Measurements from ENCODE around the gene APOD.
A peak's percentile ranks its signal among the peaks of the same experiment; 100 is the strongest.
"Not testable (repeated sequence)": the region's sequence is repeated elsewhere in the genome, so short reads cannot be mapped to it uniquely, and the experiment has no call there.

APOD gene

GRCh38 chr3:195617134-195617533, 33.4 kb upstream of the APOD start:
- not testable (repeated sequence) for H3K36me3 ChIP-seq (ENCODE audit: control insufficient read depth in 1 of 2, insufficient read depth in 2 of 2, low read length in 2 of 2); H3K9ac ChIP-seq (ENCODE audit: low read depth in 1 of 2, low read length in 2 of 2); H3K27ac ChIP-seq (ENCODE audit: low read depth, low read length); H3K9me3 ChIP-seq (ENCODE audit: control insufficient read depth in 1 of 2, low read length in 2 of 2); H3K27me3 ChIP-seq (ENCODE audit: control insufficient read depth in 1 of 2, insufficient read depth in 2 of 2, low read length in 2 of 2)
- Histone ChIP-seq H3K4me1 (ENCODE audit: control insufficient read depth in 1 of 2, insufficient read depth in 2 of 2, low read length in 2 of 2) (peaks cover 4 to 15% of the 10 kb centered on the region in 2 donors), H3K4me3 (ENCODE audit: low read depth in 1 of 2, low read length in 2 of 2) (peak overlapping the region in 1 of 2 donors; percentile 43)

GRCh38 chr3:195616681-195617080, 32.9 kb upstream of the APOD start:
- Histone ChIP-seq H3K27ac (ENCODE audit: low read depth, low read length) (no peak overlapping the region), H3K4me1 (ENCODE audit: control insufficient read depth in 1 of 2, insufficient read depth in 2 of 2, low read length in 2 of 2) (peaks cover 4 to 15% of the 10 kb centered on the region in 2 donors), H3K36me3 (ENCODE audit: control insufficient read depth in 1 of 2, insufficient read depth in 2 of 2, low read length in 2 of 2) (no peaks in the 10 kb centered on the region), H3K27me3 (ENCODE audit: control insufficient read depth in 1 of 2, insufficient read depth in 2 of 2, low read length in 2 of 2) (no peaks in the 10 kb centered on the region), H3K9ac (ENCODE audit: low read depth in 1 of 2, low read length in 2 of 2) (no peak overlapping the region), H3K9me3 (ENCODE audit: control insufficient read depth in 1 of 2, low read length in 2 of 2) (no peaks in the 10 kb centered on the region), H3K4me3 (ENCODE audit: low read depth in 1 of 2, low read length in 2 of 2) (peak overlapping the region in 1 of 2 donors; percentile 43)

GRCh38 chr3:195615952-195616537, 32.3 kb upstream of the APOD start:
- not testable (repeated sequence) for H3K36me3 ChIP-seq (ENCODE audit: control insufficient read depth in 1 of 2, insufficient read depth in 2 of 2, low read length in 2 of 2); H3K27me3 ChIP-seq (ENCODE audit: control insufficient read depth in 1 of 2, insufficient read depth in 2 of 2, low read length in 2 of 2); H3K9ac ChIP-seq (ENCODE audit: low read depth in 1 of 2, low read length in 2 of 2); H3K27ac ChIP-seq (ENCODE audit: low read depth, low read length); H3K9me3 ChIP-seq (ENCODE audit: control insufficient read depth in 1 of 2, low read length in 2 of 2)
- Histone ChIP-seq H3K4me1 (ENCODE audit: control insufficient read depth in 1 of 2, insufficient read depth in 2 of 2, low read length in 2 of 2) (peaks cover 4 to 15% of the 10 kb centered on the region in 2 donors), H3K4me3 (ENCODE audit: low read depth in 1 of 2, low read length in 2 of 2) (peak overlapping the region in 1 of 2 donors; percentile 43)

- not testable (repeated sequence) for H3K27me3 ChIP-seq (ENCODE audit: control insufficient read depth in 1 of 2, insufficient read depth in 2 of 2, low read length in 2 of 2); H3K27ac ChIP-seq (ENCODE audit: low read depth, low read length); H3K36me3 ChIP-seq (ENCODE audit: control insufficient read depth in 1 of 2, insufficient read depth in 2 of 2, low read length in 2 of 2); H3K9ac ChIP-seq (ENCODE audit: low read depth in 1 of 2, low read length in 2 of 2); H3K9me3 ChIP-seq (ENCODE audit: control insufficient read depth in 1 of 2, low read length in 2 of 2)
- H3K4me3 ChIP-seq (ENCODE audit: low read depth in 1 of 2, low read length in 2 of 2), result peak overlapping the region in 1 of 2 donors; percentile 55
- peaks cover 4 to 15% of the 10 kb centered on the region in 2 donors for H3K4me1 ChIP-seq (ENCODE audit: control insufficient read depth in 1 of 2, insufficient read depth in 2 of 2, low read length in 2 of 2)
Observed at GRCh38 chr3:195614672-195615504, 31.1 kb upstream of the APOD start.

GRCh38 chr3:195613468-195614069, 29.8 kb upstream of the APOD start:
- Histone ChIP-seq H3K27me3 (ENCODE audit: control insufficient read depth in 1 of 2, insufficient read depth in 2 of 2, low read length in 2 of 2) (no peaks in the 10 kb centered on the region), H3K36me3 (ENCODE audit: control insufficient read depth in 1 of 2, insufficient read depth in 2 of 2, low read length in 2 of 2) (no peaks in the 10 kb centered on the region), H3K9me3 (ENCODE audit: control insufficient read depth in 1 of 2, low read length in 2 of 2) (no peaks in the 10 kb centered on the region), H3K4me1 (ENCODE audit: control insufficient read depth in 1 of 2, insufficient read depth in 2 of 2, low read length in 2 of 2) (peaks cover 4 to 15% of the 10 kb centered on the region in 2 donors), H3K4me3 (ENCODE audit: low read depth in 1 of 2, low read length in 2 of 2) (no peak overlapping the region), H3K9ac (ENCODE audit: low read depth in 1 of 2, low read length in 2 of 2) (no peak overlapping the region), H3K27ac (ENCODE audit: low read depth, low read length) (no peak overlapping the region)

GRCh38 chr3:195612075-195612800, 28.5 kb upstream of the APOD start:
- Histone ChIP-seq H3K9ac (ENCODE audit: low read depth in 1 of 2, low read length in 2 of 2) (no peak overlapping the region), H3K9me3 (ENCODE audit: control insufficient read depth in 1 of 2, low read length in 2 of 2) (no peaks in the 10 kb centered on the region), H3K4me1 (ENCODE audit: control insufficient read depth in 1 of 2, insufficient read depth in 2 of 2, low read length in 2 of 2) (peaks cover 4 to 15% of the 10 kb centered on the region in 2 donors), H3K36me3 (ENCODE audit: control insufficient read depth in 1 of 2, insufficient read depth in 2 of 2, low read length in 2 of 2) (no peaks in the 10 kb centered on the region), H3K27me3 (ENCODE audit: control insufficient read depth in 1 of 2, insufficient read depth in 2 of 2, low read length in 2 of 2) (no peaks in the 10 kb centered on the region), H3K4me3 (ENCODE audit: low read depth in 1 of 2, low read length in 2 of 2) (no peak overlapping the region), H3K27ac (ENCODE audit: low read depth, low read length) (no peak overlapping the region)

GRCh38 chr3:195609229-195609628, 25.5 kb upstream of the APOD start:
- Histone ChIP-seq H3K9me3 (ENCODE audit: control insufficient read depth in 1 of 2, low read length in 2 of 2) (peaks cover 0 to 3% of the 10 kb centered on the region in 2 donors), H3K4me3 (ENCODE audit: low read depth in 1 of 2, low read length in 2 of 2) (no peak overlapping the region), H3K27ac (ENCODE audit: low read depth, low read length) (no peak overlapping the region), H3K4me1 (ENCODE audit: control insufficient read depth in 1 of 2, insufficient read depth in 2 of 2, low read length in 2 of 2) (peaks cover 0 to 8% of the 10 kb centered on the region in 2 donors), H3K27me3 (ENCODE audit: control insufficient read depth in 1 of 2, insufficient read depth in 2 of 2, low read length in 2 of 2) (no peaks in the 10 kb centered on the region), H3K36me3 (ENCODE audit: control insufficient read depth in 1 of 2, insufficient read depth in 2 of 2, low read length in 2 of 2) (no peaks in the 10 kb centered on the region), H3K9ac (ENCODE audit: low read depth in 1 of 2, low read length in 2 of 2) (no peak overlapping the region)

- not testable (repeated sequence) for H3K27ac ChIP-seq (ENCODE audit: low read depth, low read length); H3K4me3 ChIP-seq (ENCODE audit: low read depth in 1 of 2, low read length in 2 of 2); H3K9ac ChIP-seq (ENCODE audit: low read depth in 1 of 2, low read length in 2 of 2); H3K9me3 ChIP-seq (ENCODE audit: control insufficient read depth in 1 of 2, low read length in 2 of 2); H3K36me3 ChIP-seq (ENCODE audit: control insufficient read depth in 1 of 2, insufficient read depth in 2 of 2, low read length in 2 of 2); H3K4me1 ChIP-seq (ENCODE audit: control insufficient read depth in 1 of 2, insufficient read depth in 2 of 2, low read length in 2 of 2); H3K27me3 ChIP-seq (ENCODE audit: control insufficient read depth in 1 of 2, insufficient read depth in 2 of 2, low read length in 2 of 2)
Observed at GRCh38 chr3:195601785-195602184, 18.0 kb upstream of the APOD start.

- no peaks in the 10 kb centered on the region for H3K36me3 ChIP-seq (ENCODE audit: control insufficient read depth in 1 of 2, insufficient read depth in 2 of 2, low read length in 2 of 2)
- no peaks in the 10 kb centered on the region for H3K4me1 ChIP-seq (ENCODE audit: control insufficient read depth in 1 of 2, insufficient read depth in 2 of 2, low read length in 2 of 2)
- no peaks in the 10 kb centered on the region for H3K9me3 ChIP-seq (ENCODE audit: control insufficient read depth in 1 of 2, low read length in 2 of 2)
- no peaks in the 10 kb centered on the region for H3K27me3 ChIP-seq (ENCODE audit: control insufficient read depth in 1 of 2, insufficient read depth in 2 of 2, low read length in 2 of 2)
- H3K27ac ChIP-seq (ENCODE audit: low read depth, low read length), result no peak overlapping the region
- no peak overlapping the region for H3K4me3 ChIP-seq (ENCODE audit: low read depth in 1 of 2, low read length in 2 of 2)
- H3K9ac ChIP-seq (ENCODE audit: low read depth in 1 of 2, low read length in 2 of 2), result no peak overlapping the region
Observed at GRCh38 chr3:195601382-195601781, 17.6 kb upstream of the APOD start.

GRCh38 chr3:195599926-195600325, 16.2 kb upstream of the APOD start:
- not testable (repeated sequence) for H3K9me3 ChIP-seq (ENCODE audit: control insufficient read depth in 1 of 2, low read length in 2 of 2); H3K4me1 ChIP-seq (ENCODE audit: control insufficient read depth in 1 of 2, insufficient read depth in 2 of 2, low read length in 2 of 2); H3K27ac ChIP-seq (ENCODE audit: low read depth, low read length); H3K36me3 ChIP-seq (ENCODE audit: control insufficient read depth in 1 of 2, insufficient read depth in 2 of 2, low read length in 2 of 2); H3K27me3 ChIP-seq (ENCODE audit: control insufficient read depth in 1 of 2, insufficient read depth in 2 of 2, low read length in 2 of 2); H3K4me3 ChIP-seq (ENCODE audit: low read depth in 1 of 2, low read length in 2 of 2); H3K9ac ChIP-seq (ENCODE audit: low read depth in 1 of 2, low read length in 2 of 2)

All from duodenal mucosa (tissue), 2 donors.